Activated naive CD8-positive, alpha-beta T cell (primary cell): ENCODE measurements around the gene TGM5.
"Not testable (repeated sequence)": the region's sequence is repeated elsewhere in the genome, so short reads cannot be mapped to it uniquely, and the experiment has no call there.

Experiments
- H3K27ac Mint-ChIP-seq: one replicate; pipeline ENCODE4 v1.8.0; 2021; ENCODE audit warnings: mixed read lengths
- H3K27me3 Mint-ChIP-seq: one replicate; pipeline ENCODE4 v1.8.0; 2021; ENCODE audit warnings: mixed read lengths
- H3K36me3 Mint-ChIP-seq: one replicate; pipeline ENCODE4 v1.8.0; 2021; ENCODE audit warnings: mixed read lengths
- H3K4me1 Mint-ChIP-seq: one replicate; pipeline ENCODE4 v1.8.0; 2021; ENCODE audit warnings: low read depth, mixed read lengths
- H3K4me3 Mint-ChIP-seq: one replicate; pipeline ENCODE4 v1.8.0; 2021; ENCODE audit warnings: mild to moderate bottlenecking, mixed read lengths
- H3K9me3 Mint-ChIP-seq: one replicate; pipeline ENCODE4 v1.8.0; 2021; ENCODE audit warnings: low read depth, mixed read lengths

The TGM5 gene

DNA sequence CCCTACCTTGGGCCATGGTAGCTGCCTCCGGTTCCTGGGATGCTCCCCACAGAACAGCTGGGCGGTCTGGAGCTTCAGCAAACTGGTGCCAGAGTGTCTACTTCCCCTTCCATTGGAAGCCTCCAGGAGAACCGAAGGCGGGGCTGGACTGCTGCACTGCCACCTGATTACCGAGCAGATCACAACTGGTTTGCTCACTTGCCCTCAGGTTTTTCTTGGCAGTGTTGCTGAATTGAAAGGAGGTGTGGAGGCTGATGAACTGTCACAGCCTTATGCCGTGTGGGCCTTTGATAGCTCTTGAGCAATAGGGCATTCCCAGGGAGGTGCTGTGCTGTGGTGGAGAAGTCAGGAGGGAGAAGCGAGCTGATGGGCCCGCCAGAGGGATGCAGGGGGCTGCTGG, at the start of gene TGM5:
Gene TGM5 (minus strand): TSS at position 95 of the 400 bp plus-strand sequence. CDS start 79 bp downstream, at position 16.
- no peaks in the 10 kb centered on the region for H3K9me3 Mint-ChIP-seq
- H3K36me3 Mint-ChIP-seq, result no peaks in the 10 kb centered on the region
- no peak within 1 kb of the TSS for H3K27ac Mint-ChIP-seq
- peaks cover 6% of the 10 kb centered on the region for H3K4me1 Mint-ChIP-seq
- peaks cover 13% of the 10 kb centered on the region for H3K27me3 Mint-ChIP-seq
- no peak within 1 kb of the TSS for H3K4me3 Mint-ChIP-seq

- H3K27me3 Mint-ChIP-seq, result peaks cover 31% of the 10 kb centered on the region
Observed at GRCh38 chr15:43314171-43314570, 47.4 kb upstream of the TGM5 start.

DNA sequence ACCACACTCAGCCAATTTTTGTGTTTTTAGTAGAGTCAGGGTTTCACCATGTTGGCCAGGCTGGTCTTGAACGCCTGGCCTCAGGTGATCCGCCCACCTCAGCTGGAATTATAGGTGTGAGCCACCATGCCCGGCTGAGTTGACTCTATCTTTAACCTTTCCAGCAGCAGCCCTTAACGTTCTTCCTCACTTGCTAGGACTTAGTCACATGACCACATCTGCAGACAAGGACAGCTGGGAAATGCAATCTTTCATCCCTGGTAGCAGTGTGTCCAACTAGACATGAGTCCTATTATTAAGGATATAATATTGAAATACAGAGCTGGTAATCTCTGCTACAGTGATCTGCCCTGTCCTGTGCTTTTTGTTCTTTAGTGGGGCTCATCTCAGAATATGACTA, 45.6 kb upstream of the TGM5 start:
- peaks cover 3% of the 10 kb centered on the region for H3K36me3 Mint-ChIP-seq
- no peak overlapping the region for H3K4me3 Mint-ChIP-seq
- no peak overlapping the region for H3K27ac Mint-ChIP-seq
- H3K9me3 Mint-ChIP-seq, result no peaks in the 10 kb centered on the region
- no peaks in the 10 kb centered on the region for H3K4me1 Mint-ChIP-seq
- peaks cover 35% of the 10 kb centered on the region for H3K27me3 Mint-ChIP-seq

More at GRCh38 chr15:43314171-43314570, 47.4 kb upstream of the TGM5 start:
- Mint-ChIP-seq H3K36me3 (peaks cover 5% of the 10 kb centered on the region), H3K9me3 (no peaks in the 10 kb centered on the region), H3K4me1 (no peaks in the 10 kb centered on the region), H3K4me3 (no peak overlapping the region), H3K27ac (no peak overlapping the region)

- H3K27ac Mint-ChIP-seq, result no peak within 1 kb of the TSS
- H3K9me3 Mint-ChIP-seq, result no peaks in the 10 kb centered on the region
- H3K36me3 Mint-ChIP-seq, result no peaks in the 10 kb centered on the region
- H3K4me3 Mint-ChIP-seq, result no peak within 1 kb of the TSS
- peaks cover 15% of the 10 kb centered on the region for H3K27me3 Mint-ChIP-seq
- no peaks in the 10 kb centered on the region for H3K4me1 Mint-ChIP-seq
Observed at GRCh38 chr15:43302205-43302817, 35.6 kb upstream of the TGM5 start, which contains the start of gene TGM7. Gene TGM7 (minus strand): TSS chr15:43302255.

- no peaks in the 10 kb centered on the region for H3K4me1 Mint-ChIP-seq
- no peak overlapping the region for H3K27ac Mint-ChIP-seq
- H3K4me3 Mint-ChIP-seq, result no peak overlapping the region
- H3K9me3 Mint-ChIP-seq, result no peaks in the 10 kb centered on the region
- H3K27me3 Mint-ChIP-seq, result peaks cover 16% of the 10 kb centered on the region
- no peaks in the 10 kb centered on the region for H3K36me3 Mint-ChIP-seq
Observed at GRCh38 chr15:43299884-43300283, 33.2 kb upstream of the TGM5 start.

DNA sequence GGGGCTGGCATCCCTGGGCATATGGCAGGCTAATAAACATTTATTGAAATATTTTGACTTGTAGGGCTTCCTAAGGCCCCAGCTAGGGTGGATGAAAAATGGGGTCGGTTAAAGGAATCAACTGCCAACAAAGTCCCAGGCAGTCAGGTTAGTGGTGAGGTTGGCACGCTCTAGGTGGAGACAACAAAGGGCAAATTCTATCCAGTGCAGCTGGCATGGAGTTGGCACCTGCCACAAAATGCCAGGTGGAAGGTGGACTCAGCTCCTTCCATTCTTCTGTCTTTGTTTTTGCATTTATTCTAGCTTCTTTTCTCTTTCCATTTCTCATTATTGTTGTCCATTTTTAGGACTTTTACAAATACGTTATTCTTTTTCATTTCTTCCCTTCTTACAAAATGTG, 32.7 kb upstream of the TGM5 start:
- Mint-ChIP-seq H3K36me3 (no peaks in the 10 kb centered on the region), H3K27ac (no peak overlapping the region), H3K4me1 (no peaks in the 10 kb centered on the region), H3K27me3 (peaks cover 19% of the 10 kb centered on the region), H3K9me3 (no peaks in the 10 kb centered on the region), H3K4me3 (no peak overlapping the region)

DNA sequence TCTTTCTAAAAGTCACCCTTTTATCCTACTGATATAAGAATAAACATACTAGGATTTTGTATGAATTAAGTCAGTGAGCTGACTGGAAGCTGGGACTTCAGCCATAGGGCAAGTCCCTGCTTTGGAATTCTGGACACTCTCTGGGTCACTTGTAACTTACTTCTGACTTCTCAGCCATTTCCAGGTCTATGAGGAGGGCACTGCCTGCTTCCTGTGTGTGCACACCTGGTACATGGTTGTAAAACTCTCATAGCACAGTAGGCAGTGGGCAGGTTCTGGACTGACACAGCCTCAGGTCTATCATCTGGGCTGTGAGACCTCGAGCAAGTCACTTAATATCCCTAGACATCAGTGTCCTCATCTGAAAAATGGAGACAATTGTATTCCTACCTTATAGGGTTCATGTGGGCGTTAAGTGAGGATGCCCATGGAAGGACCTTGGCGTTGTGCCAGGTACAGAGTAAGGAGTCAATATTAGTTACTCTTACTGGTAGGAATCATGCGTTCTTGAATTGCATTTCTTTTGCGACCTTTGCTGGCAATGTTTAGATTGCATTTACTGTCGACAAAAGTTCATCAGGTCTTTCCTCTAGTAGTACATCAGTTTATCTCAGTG, 27.5 kb upstream of the TGM5 start:
- Mint-ChIP-seq H3K4me1 (peaks cover 5% of the 10 kb centered on the region), H3K27ac (no peak overlapping the region), H3K36me3 (no peaks in the 10 kb centered on the region), H3K9me3 (no peaks in the 10 kb centered on the region), H3K4me3 (no peak overlapping the region), H3K27me3 (peaks cover 28% of the 10 kb centered on the region)

DNA sequence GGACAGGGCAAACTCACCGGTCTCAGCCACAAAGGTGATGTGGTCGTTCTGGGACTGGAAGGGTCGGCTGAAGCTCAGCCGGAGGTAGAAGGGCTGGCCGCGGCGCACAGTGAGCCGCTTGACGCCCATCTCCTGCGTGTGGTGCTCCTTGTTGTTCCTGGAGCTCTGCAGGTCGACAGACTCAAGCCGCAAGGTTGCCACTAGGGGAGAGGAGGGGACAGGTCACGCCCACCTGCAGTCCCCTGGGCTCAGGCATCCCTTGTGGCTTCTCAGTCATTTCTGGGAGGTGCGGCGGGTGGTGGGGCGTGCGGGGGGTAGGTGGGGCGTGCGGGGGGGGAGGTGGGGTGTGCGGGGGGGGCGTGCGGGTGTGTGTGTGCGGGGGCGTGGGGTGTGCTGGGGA, 26.7 kb upstream of the TGM5 start:
- Mint-ChIP-seq H3K4me3 (no peak overlapping the region), H3K27me3 (peaks cover 28% of the 10 kb centered on the region), H3K4me1 (peaks cover 5% of the 10 kb centered on the region), H3K36me3 (no peaks in the 10 kb centered on the region), H3K27ac (no peak overlapping the region), H3K9me3 (no peaks in the 10 kb centered on the region)

- H3K36me3 Mint-ChIP-seq, result no peaks in the 10 kb centered on the region
- no peaks in the 10 kb centered on the region for H3K9me3 Mint-ChIP-seq
- no peak overlapping the region for H3K4me3 Mint-ChIP-seq
- H3K27ac Mint-ChIP-seq, result no peak overlapping the region
- H3K4me1 Mint-ChIP-seq, result peaks cover 5% of the 10 kb centered on the region
- peaks cover 23% of the 10 kb centered on the region for H3K27me3 Mint-ChIP-seq
Observed at GRCh38 chr15:43292375-43293078, 25.8 kb upstream of the TGM5 start.

DNA sequence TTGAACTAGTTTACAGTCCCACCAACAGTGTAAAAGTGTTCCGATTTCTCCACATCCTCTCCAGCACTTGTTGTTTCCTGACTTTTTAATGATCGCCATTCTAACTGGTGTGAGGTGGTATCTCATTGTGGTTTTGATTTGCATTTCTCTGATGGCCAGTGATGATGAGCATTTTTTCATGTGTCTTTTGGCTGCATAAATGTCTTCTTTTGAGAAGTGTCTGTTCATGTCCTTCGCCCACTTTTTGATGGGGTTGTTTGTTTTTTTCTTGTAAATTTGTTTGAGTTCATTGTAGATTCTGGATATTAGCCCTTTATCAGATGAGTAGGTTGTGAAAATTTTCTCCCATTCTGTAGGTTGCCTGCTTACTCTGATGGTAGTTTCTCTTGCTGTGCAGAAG, 22.9 kb upstream of the TGM5 start:
- H3K27ac Mint-ChIP-seq, H3K36me3 Mint-ChIP-seq, H3K4me1 Mint-ChIP-seq, H3K4me3 Mint-ChIP-seq, H3K9me3 Mint-ChIP-seq: not testable (repeated sequence)
- H3K27me3 Mint-ChIP-seq, result peaks cover 13% of the 10 kb centered on the region

GRCh38 chr15:43287254-43287653, 20.5 kb upstream of the TGM5 start:
- Mint-ChIP-seq H3K27ac (no peak overlapping the region), H3K36me3 (no peaks in the 10 kb centered on the region), H3K4me3 (no peak overlapping the region), H3K9me3 (no peaks in the 10 kb centered on the region), H3K27me3 (peaks cover 1% of the 10 kb centered on the region), H3K4me1 (peaks cover 2% of the 10 kb centered on the region)

DNA sequence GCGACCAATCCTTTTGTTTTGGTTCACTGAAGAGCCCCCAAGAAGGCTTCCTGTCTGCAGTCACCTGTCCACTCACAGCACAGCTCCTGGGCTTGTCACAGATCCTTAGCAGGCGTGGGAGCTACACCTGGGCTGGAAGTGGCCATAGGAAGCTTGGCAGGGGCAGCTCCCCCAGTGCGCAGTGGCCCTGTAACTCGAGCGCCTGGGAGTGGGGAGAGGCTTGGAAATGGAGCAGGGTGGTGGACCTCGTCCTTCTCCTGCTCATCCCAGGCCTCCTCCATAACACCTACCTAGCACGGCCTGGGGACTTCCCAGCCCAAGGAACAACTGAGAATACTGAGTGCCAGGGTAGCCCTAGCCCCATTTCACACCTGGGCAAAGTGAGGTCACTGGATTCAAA, 19.3 kb upstream of the TGM5 start:
- Mint-ChIP-seq H3K4me3 (no peak overlapping the region), H3K4me1 (peaks cover 2% of the 10 kb centered on the region), H3K27me3 (peaks cover 1% of the 10 kb centered on the region), H3K27ac (no peak overlapping the region), H3K36me3 (no peaks in the 10 kb centered on the region), H3K9me3 (no peaks in the 10 kb centered on the region)

GRCh38 chr15:43285609-43286037, 18.9 kb upstream of the TGM5 start:
- H3K9me3 Mint-ChIP-seq, result no peaks in the 10 kb centered on the region
- H3K4me3 Mint-ChIP-seq, result no peak overlapping the region
- H3K4me1 Mint-ChIP-seq, result peaks cover 2% of the 10 kb centered on the region
- no peaks in the 10 kb centered on the region for H3K36me3 Mint-ChIP-seq
- no peak overlapping the region for H3K27ac Mint-ChIP-seq
- H3K27me3 Mint-ChIP-seq, result peaks cover 1% of the 10 kb centered on the region

DNA sequence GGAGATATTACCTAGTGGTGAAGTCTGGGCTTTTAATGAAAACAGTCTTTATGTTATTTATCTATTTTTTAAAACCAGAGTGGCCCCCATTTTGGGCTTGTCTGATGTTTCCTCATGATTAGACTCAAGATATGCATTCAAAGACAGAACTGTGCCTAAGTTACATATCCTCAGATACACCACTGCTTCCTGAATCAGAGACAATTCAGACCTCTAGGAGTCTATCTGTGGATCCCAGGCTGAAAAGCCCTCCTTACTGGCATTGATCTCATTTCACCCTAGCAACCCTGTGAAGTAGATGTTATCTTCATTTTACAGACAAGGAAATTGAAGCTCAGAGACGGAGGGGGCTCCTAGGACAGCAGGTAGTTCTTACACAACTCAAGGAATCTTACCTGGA, 16.8 kb upstream of the TGM5 start:
- Mint-ChIP-seq H3K36me3 (no peaks in the 10 kb centered on the region), H3K4me3 (no peak overlapping the region), H3K9me3 (no peaks in the 10 kb centered on the region), H3K27ac (no peak overlapping the region), H3K27me3 (peaks cover 1% of the 10 kb centered on the region), H3K4me1 (peaks cover 2% of the 10 kb centered on the region)

- Mint-ChIP-seq H3K36me3 (no peaks in the 10 kb centered on the region), H3K27me3 (peaks cover 1% of the 10 kb centered on the region), H3K4me3 (no peak overlapping the region), H3K9me3 (no peaks in the 10 kb centered on the region), H3K4me1 (peaks cover 2% of the 10 kb centered on the region), H3K27ac (no peak overlapping the region)
Observed at GRCh38 chr15:43281926-43282602, 15.3 kb upstream of the TGM5 start.
